ENCODE results near the gene UACA. TPM values are rescaled to one million over a fixed set of nuclear protein-coding genes. Genes with fewer than 3 reads are reported as not detected.

UACA gene
- total RNA-seq, 4 donors from 2014 or later = 83.2 to 154 (median 107) TPM

- no peak for TF ChIP-seq CTCF (IDR thresholded peaks at IDR 0.05; ENCODE audit: low read depth)
Measured at GRCh38 chr15:70690021-70690420, 73.3 kb downstream of the UACA start.

DNA sequence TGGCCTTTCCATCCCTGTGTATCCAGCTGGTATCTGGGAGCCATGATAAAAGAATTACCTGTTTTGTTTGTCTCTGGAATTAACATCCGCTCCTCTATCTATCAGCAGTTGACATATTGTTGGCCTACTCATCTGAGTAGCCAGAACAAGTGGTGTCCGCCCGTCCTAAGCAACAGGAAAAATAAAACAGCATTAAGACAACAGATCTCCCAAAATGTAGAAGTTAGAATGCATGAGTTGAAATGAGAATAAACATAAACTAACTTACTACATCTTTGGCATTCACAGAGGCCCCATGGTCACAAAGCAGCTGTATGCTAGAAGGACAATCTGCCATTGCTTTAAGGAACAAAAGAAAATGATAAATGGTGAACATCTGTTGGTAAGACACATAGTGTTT is 75.9 kb downstream of the UACA start:
- TF ChIP-seq CTCF (IDR thresholded peaks at IDR 0.05; ENCODE audit: low read depth) = no peak

DNA sequence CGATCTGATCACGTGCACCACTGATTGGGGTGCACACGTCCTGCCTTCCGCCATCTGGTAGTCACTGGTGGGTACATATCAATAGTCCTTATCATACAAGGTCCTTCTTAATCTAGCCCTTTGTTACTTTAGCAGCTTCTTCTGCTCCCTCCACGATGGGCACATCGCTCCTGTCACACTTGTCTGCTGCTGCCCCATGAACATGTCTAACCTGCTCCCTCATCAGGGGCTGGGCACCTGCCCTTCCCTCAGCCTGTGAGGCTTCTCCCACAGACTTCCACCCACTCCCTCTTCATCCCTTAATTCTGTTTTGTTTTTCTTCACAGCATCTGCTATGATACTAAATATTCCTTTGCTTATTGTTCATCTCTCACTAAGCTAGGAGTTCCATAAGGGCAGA is 82.5 kb downstream of the UACA start:
- no peak for TF ChIP-seq CTCF (IDR thresholded peaks at IDR 0.05; ENCODE audit: low read depth)

DNA sequence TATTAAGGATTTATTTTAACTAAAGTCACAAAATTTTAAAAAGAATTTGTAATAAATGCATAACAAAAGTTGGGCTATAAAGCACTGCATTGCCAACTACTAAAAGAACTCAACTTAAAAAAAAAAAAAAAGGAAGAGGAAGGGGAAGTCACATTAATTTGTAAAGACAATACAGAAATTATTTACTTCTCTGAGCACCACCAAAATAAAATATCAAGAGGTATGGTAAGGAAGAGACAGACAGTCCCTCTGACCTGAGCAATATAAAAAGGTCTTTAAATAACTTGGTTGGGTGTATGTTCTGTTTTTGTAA is 83.5 kb downstream of the UACA start:
- no peak for TF ChIP-seq CTCF (IDR thresholded peaks at IDR 0.05; ENCODE audit: low read depth)

DNA sequence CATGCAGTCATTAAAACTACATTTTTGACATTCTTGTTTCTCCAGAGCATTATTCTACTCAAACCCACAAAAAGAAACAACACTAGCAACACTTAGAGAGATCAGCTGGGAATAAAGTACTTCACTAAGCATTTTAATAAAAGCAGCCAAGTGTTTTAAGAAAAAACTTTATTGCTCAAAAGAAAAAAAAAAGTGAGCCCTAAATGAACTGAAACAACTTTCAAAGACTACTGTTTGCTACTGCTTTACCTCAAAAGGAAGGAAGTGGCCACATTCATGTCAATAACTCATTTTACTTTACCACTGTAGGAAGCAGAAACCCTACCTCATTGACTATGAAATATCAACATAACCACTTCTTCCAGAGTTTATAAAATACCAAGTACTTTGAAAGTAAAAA is 91.3 kb downstream of the UACA start:
- TF ChIP-seq CTCF (IDR thresholded peaks at IDR 0.05; ENCODE audit: low read depth) = no peak

DNA sequence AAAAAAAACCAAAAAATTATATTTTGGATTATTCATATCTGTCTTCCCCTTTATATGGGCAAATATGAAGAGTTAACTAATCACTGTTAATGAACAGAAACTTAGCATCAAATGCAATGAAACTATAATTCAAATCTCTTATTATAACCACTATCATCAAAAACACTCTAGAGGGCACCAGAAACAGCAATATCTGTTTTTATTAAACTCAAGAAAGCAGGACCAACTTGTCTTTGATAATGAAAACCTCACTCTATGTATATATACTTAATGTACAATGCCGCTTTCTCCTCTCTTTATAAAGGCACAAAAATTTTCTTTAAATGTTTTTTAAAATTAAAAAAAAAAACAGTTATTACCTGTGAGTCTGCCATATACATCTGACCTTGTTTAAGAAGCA is 92.7 kb downstream of the UACA start:
- no peak for TF ChIP-seq CTCF (IDR thresholded peaks at IDR 0.05; ENCODE audit: low read depth)

GRCh38 chr15:70669966-70670658 is 93.2 kb downstream of the UACA start:
- no peak for TF ChIP-seq CTCF (IDR thresholded peaks at IDR 0.05; ENCODE audit: low read depth)
